HepG2 (cell line): ENCODE data around the gene KIAA1549. TPM values are rescaled to one million over a fixed set of nuclear protein-coding genes. Genes with fewer than 3 reads are reported as not detected.

Experiments
- BRCA1 ChIP-seq: sonication (generic); formaldehyde crosslinking; IDR thresholded peaks from 2 replicates; pipeline ENCODE4 v1.4.0; 2020; ENCODE audit warnings: missing genetic modification reagents
- CEBPZ ChIP-seq: IDR thresholded peaks from 2 replicates; pipeline ENCODE4 v1.6.1; 2012; ENCODE audit warnings: low read length, improper control_type of control experiment
- MTERF4 ChIP-seq: sonication (generic); formaldehyde crosslinking; IDR thresholded peaks from 2 replicates; pipeline ENCODE4 v1.8.0; 2023; ENCODE audit warnings: mild to moderate bottlenecking, missing genetic modification reagents
- ZNF207 ChIP-seq: fragments of 450-650 bp; IDR thresholded peaks from 2 replicates; pipeline ENCODE4 v1.6.1; 2016; ENCODE audit warnings: antibody characterized with exemption, borderline replicate concordance
- ZNF224 ChIP-seq: sonication (generic); formaldehyde crosslinking; IDR thresholded peaks from 2 replicates; pipeline ENCODE4 v1.5.0; 2020; ENCODE audit warnings: mild to moderate bottlenecking, missing genetic modification reagents
- ZNF431 ChIP-seq: sonication (generic); formaldehyde crosslinking; IDR thresholded peaks from 2 replicates; pipeline ENCODE4 v1.9.0; 2022; ENCODE audit warnings: missing genetic modification reagents, low read depth, mild to moderate bottlenecking, borderline replicate concordance
- ZNF446 ChIP-seq: sonication (generic); formaldehyde crosslinking; IDR thresholded peaks from 2 replicates; pipeline ENCODE4 v1.5.0; 2020; ENCODE audit warnings: mild to moderate bottlenecking, missing genetic modification reagents
- ZNF567 ChIP-seq: sonication (generic); formaldehyde crosslinking; IDR thresholded peaks from 2 replicates; pipeline ENCODE4 v1.8.1; 2023; ENCODE audit warnings: mild to moderate bottlenecking, missing genetic modification reagents, borderline replicate concordance
- polyA plus RNA-seq, 8 experiments: library from polyadenylated mRNA; depleted of rRNA in 3 of 8; stranded (reverse) in 7 of 8; unstranded in 1 of 8; fragments of >200 nt; fragmentation: Illumina TruSeq in 4 of 8; extraction: Trizol in 4 of 8; gene quantifications; 2 replicates each; pipeline versions ENCODE4 v1.2.1 to v1.2.3, GENCODE V29; 2011 to 2016; ENCODE audit warnings: low read depth in 4 of 8, missing spikeins in 1 of 8, mixed read lengths in 1 of 8; ENCODE audit not compliant: insufficient read depth in 1 of 8
- total RNA-seq, 5 experiments: library from RNA; depleted of rRNA; stranded (reverse); fragments of >200 nt; fragmentation: Illumina TruSeq; extraction: Trizol; gene quantifications; 2 replicates each; pipeline ENCODE4 v1.2.3, GENCODE V29; 2016; ENCODE audit warnings: low read depth in 1 of 5
- TF ChIP-seq, protein P1 (sequence below): sonication (generic); formaldehyde crosslinking; IDR thresholded peaks from 2 replicates; pipeline ENCODE4 v1.9.0; 2021; ENCODE audit warnings: missing genetic modification reagents, borderline replicate concordance
- TF ChIP-seq, protein P2 (sequence below): sonication (generic); formaldehyde crosslinking; conservative IDR thresholded peaks from 2 replicates; pipeline ENCODE4 v1.4.0; 2020; ENCODE audit warnings: missing genetic modification reagents

The KIAA1549 gene
- total and polyA plus RNA-seq, 2 of the 13 experiments (the other 11 are each of a cell fraction or from before 2014, with no cell fraction given), result 1.1 to 1.8 TPM

GRCh38 chr7:138902161-138902560, 79.0 kb downstream of the KIAA1549 start (continued):
- no peak for TF ChIP-seq CEBPZ
- TF ChIP-seq MTERF4 (CRISPR knock-in tag), result no peak
- TF ChIP-seq, protein P1, sequence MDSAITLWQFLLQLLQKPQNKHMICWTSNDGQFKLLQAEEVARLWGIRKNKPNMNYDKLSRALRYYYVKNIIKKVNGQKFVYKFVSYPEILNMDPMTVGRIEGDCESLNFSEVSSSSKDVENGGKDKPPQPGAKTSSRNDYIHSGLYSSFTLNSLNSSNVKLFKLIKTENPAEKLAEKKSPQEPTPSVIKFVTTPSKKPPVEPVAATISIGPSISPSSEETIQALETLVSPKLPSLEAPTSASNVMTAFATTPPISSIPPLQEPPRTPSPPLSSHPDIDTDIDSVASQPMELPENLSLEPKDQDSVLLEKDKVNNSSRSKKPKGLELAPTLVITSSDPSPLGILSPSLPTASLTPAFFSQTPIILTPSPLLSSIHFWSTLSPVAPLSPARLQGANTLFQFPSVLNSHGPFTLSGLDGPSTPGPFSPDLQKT (CRISPR knock-in tag), result no peak
- TF ChIP-seq ZNF224 (CRISPR knock-in tag), result no peak
- TF ChIP-seq ZNF446 (CRISPR knock-in tag), result no peak
- TF ChIP-seq, protein P2, sequence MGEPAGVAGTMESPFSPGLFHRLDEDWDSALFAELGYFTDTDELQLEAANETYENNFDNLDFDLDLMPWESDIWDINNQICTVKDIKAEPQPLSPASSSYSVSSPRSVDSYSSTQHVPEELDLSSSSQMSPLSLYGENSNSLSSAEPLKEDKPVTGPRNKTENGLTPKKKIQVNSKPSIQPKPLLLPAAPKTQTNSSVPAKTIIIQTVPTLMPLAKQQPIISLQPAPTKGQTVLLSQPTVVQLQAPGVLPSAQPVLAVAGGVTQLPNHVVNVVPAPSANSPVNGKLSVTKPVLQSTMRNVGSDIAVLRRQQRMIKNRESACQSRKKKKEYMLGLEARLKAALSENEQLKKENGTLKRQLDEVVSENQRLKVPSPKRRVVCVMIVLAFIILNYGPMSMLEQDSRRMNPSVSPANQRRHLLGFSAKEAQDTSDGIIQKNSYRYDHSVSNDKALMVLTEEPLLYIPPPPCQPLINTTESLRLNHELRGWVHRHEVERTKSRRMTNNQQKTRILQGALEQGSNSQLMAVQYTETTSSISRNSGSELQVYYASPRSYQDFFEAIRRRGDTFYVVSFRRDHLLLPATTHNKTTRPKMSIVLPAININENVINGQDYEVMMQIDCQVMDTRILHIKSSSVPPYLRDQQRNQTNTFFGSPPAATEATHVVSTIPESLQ (CRISPR knock-in tag), result no peak
- TF ChIP-seq BRCA1 (CRISPR knock-in tag), result no peak
- no peak for TF ChIP-seq ZNF431
- TF ChIP-seq ZNF567, result no peak
- TF ChIP-seq ZNF207, result no peak
